Measurements from ENCODE around the gene PDPK1.
"Not testable (repeated sequence)": the region's sequence is repeated elsewhere in the genome, so short reads cannot be mapped to it uniquely, and the experiment has no call there.

PDPK1 gene

DNA sequence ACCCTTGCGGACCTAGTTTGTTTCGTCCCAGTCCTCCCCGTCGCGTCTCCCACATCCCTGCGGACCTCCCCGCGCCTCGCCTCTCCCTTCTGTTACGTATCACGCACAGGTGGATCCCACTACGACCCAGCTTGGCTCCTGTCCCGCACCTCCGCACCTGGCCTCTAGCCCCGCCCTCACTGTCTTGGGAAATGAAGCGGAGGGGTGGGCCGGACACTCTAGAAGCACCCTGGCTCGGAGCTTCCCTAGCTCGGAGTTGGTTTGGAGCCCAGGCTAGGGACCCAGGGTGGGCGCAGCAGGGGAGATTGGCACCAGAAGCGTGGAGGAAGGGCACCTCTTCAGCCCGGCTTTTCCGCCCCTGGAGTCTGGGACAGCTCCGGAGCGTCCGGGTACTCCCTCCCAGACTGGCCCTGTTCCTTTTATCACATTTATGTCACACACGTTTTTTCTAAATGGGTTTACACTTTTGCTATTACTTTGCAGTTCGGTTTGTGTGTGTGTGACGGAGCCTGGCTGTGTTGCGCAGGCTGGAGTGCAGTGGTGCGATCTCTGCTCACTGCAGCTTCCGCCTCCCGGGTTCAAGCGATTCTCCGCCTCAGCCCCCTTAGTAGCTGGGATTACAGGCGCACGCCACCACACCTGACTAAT, 5.2 kb upstream of the PDPK1 start:
- peak; percentile 65 for DNase-seq

GRCh38 chr16:2533142-2533755, 4.6 kb upstream of the PDPK1 start:
- in situ Hi-C loops (cut with HindIII; ENCODE audit: low pct_ligation_motif_present, low pct_unique_long_range_greater_than_20kb, low sequenced_read_pairs); DNase-seq: not testable (repeated sequence)

More for the DNA sequence above, 5.2 kb upstream of the PDPK1 start:
- in situ Hi-C loops (cut with HindIII; ENCODE audit: low pct_ligation_motif_present, low pct_unique_long_range_greater_than_20kb, low sequenced_read_pairs) = no loop called here

GRCh38 chr16:2533912-2534311, 3.9 kb upstream of the PDPK1 start:
- in situ Hi-C loops (cut with HindIII; ENCODE audit: low pct_ligation_motif_present, low pct_unique_long_range_greater_than_20kb, low sequenced_read_pairs) = no loop called here
- DNase-seq = no peak

DNA sequence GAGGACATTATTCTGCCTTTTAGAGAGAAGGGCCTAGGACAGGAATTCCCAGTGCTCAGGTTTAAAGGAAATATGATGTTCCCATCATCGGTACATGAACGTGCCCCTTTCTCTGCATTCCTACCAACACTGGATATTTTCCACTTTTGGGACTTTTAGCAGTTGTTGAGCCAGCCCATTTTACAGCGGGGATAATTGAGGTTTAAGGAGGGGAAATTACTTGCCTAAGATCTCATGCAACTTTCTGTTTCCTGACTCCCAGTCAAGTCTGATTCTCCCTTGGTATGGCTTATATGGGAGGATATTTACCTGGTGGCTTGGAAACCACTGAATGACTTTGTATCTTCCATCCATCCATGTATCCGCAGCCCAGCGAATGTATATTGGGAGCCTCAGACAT, 3.5 kb upstream of the PDPK1 start:
- DNase-seq; in situ Hi-C loops (cut with HindIII; ENCODE audit: low pct_ligation_motif_present, low pct_unique_long_range_greater_than_20kb, low sequenced_read_pairs): not testable (repeated sequence)

DNA sequence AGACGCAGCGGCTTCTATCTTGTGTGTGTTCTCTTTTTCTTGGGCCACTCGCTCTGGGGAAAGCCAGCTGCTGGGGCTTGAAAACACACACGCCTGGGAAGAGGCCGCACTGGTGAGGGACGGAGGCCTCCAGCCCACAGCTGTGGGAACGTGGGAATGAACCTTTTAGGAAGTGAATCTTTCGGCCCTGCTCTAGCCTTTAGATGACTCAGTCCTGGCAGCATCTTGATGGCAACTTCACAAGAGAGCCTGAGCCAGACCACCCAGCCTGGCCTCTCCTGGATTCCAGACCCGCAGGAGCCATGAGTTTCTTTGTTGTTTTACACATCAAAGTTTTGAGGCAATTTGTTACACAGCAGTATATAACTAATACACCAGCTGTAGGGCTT, 2.2 kb upstream of the PDPK1 start:
- no peak for DNase-seq
- in situ Hi-C loops (cut with HindIII; ENCODE audit: low pct_ligation_motif_present, low pct_unique_long_range_greater_than_20kb, low sequenced_read_pairs) = no loop called here

- not testable (repeated sequence) for DNase-seq
These were observed 1.5 kb downstream of the PDPK1 start for GRCh38 chr16:2539192-2539844.

DNA sequence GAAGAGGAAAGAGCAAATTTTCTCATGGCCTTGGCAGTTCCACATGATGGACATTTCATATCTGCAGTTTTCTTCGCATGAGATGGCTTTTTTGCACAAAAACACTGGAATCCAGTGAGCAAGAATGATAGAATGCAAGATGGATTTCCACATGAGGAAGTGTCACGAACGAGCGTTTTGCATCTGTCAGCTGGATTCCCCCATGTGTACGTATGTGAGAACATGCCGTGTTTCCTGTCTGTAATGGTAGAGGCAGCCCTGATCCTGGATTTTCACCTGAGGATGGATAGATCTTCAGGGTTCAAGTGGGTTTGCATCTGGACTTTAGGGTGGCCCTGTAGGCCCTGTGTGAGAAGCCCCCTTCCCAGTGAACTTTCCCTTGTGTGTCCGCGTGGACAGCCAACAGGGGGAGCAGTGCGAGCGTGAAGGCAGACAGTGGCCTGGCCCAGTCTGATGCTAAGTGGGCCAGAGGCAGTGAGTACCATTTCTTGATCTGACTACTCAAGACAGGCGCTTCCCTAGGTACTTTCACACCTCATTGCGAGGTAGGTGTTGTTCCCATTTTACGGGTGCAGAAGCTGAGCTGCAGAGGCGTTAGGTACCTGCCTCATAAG, 2.1 kb downstream of the PDPK1 start:
- in situ Hi-C loops (cut with HindIII; ENCODE audit: low pct_ligation_motif_present, low pct_unique_long_range_greater_than_20kb, low sequenced_read_pairs) = not testable (repeated sequence)
- DNase-seq = peak; percentile 35

More at GRCh38 chr16:2539192-2539844, 1.5 kb downstream of the PDPK1 start:
- in situ Hi-C loops (cut with HindIII; ENCODE audit: low pct_ligation_motif_present, low pct_unique_long_range_greater_than_20kb, low sequenced_read_pairs) = not testable (repeated sequence)

- in situ Hi-C loops (cut with HindIII; ENCODE audit: low pct_ligation_motif_present, low pct_unique_long_range_greater_than_20kb, low sequenced_read_pairs); DNase-seq: not testable (repeated sequence)
These were observed 3.1 kb downstream of the PDPK1 start for GRCh38 chr16:2540912-2541311.

GRCh38 chr16:2541409-2541808, 3.6 kb downstream of the PDPK1 start:
- DNase-seq; in situ Hi-C loops (cut with HindIII; ENCODE audit: low pct_ligation_motif_present, low pct_unique_long_range_greater_than_20kb, low sequenced_read_pairs): not testable (repeated sequence)

DNA sequence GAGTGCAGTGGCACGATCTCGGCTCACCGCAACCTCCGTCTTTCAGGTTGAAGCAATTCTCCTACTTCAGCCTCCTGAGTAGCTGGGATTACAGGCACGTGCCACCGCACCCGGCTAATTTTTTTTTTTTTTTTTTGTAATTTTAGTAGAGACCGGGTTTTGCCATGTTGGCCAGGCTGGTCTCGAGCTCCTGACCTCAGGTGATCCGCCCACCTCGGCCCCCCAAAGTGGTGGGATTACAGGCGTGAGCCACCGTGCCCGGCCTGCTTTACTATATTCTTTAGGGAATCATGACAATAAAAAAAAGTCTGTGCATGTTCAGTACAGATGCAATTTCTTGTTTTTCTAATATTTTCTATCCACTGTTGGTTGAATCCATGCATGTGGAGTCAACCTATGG, 6.0 kb downstream of the PDPK1 start:
- in situ Hi-C loops (cut with HindIII; ENCODE audit: low pct_ligation_motif_present, low pct_unique_long_range_greater_than_20kb, low sequenced_read_pairs); DNase-seq: not testable (repeated sequence)

- in situ Hi-C loops (cut with HindIII; ENCODE audit: low pct_ligation_motif_present, low pct_unique_long_range_greater_than_20kb, low sequenced_read_pairs); DNase-seq: not testable (repeated sequence)
These were observed 12.6 kb downstream of the PDPK1 start for GRCh38 chr16:2550283-2550878.

GRCh38 chr16:2551420-2551889, 13.6 kb downstream of the PDPK1 start:
- DNase-seq; in situ Hi-C loops (cut with HindIII; ENCODE audit: low pct_ligation_motif_present, low pct_unique_long_range_greater_than_20kb, low sequenced_read_pairs): not testable (repeated sequence)

DNA sequence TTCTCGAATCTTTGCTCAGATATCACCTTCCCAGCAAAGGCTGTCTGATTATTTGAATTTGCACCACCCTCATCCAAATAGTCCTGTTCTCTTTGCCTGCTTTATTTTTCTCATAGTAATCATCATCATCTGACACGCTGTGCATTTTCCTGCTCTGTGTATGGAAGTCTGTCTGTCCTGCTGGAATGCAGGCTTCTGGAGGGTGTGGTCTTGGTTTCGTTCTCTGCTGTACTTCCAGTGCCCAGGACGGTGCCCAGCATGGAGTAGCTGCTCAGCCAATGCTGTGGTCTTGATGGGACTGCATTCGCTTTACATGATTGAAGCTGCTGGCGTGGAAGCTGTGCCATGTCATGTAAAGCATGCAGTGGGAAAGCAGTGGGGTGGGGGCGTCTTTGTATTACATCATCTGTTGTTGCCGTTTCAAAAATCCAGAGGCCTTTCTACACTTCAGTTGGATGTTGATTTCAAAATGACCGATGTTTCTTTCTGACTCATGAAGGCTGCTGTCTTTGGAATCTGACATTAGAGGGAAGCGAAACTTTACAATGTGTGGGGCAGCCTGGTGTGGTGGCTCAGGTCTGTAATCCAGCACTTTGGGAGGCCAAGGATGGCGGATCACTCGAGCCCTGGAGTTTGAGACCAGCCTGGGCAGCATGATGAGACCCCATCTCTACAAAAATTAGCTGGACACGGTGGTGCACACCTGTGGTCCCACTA, 17.0 kb downstream of the PDPK1 start:
- in situ Hi-C loops (cut with HindIII; ENCODE audit: low pct_ligation_motif_present, low pct_unique_long_range_greater_than_20kb, low sequenced_read_pairs); DNase-seq: not testable (repeated sequence)

DNA sequence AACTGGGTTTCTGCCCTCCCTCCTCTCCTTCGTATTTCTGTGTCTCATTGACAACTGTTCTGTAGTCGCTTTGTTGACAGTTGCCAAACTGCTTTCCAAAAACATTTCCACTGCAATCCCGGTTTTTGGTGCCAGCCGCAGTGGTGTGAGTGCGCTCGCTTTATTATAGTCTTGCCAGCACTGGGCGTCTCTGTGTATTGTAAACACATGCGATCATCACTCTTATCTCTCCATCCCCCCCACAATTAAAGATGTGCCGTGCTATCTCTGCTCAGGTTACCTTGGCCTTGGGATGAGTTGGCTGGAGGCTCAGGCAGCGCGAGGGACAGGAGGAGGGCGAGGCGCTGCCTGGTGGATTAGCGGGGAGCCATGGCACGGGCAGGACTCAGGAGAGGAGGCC, 19.3 kb downstream of the PDPK1 start:
- in situ Hi-C loops (cut with HindIII; ENCODE audit: low pct_ligation_motif_present, low pct_unique_long_range_greater_than_20kb, low sequenced_read_pairs); DNase-seq: not testable (repeated sequence)

GRCh38 chr16:2560131-2560797, 22.4 kb downstream of the PDPK1 start:
- DNase-seq; in situ Hi-C loops (cut with HindIII; ENCODE audit: low pct_ligation_motif_present, low pct_unique_long_range_greater_than_20kb, low sequenced_read_pairs): not testable (repeated sequence)

DNA sequence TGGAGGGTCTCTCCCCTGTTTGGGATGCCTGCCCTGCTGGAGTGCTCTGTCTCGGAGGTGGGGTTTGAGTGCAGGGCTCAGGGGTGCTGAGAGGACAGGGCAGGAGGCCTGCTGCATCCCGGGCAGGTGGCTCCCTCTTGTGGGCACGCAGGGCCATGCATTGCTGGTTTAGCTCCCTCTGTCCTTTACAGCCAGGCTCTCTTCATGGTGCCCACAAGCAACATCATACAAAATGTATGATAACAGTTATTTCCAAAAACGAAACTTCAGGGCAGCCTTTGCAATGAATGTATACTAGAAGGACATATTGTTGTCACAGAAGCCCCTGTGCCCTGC, 22.9 kb downstream of the PDPK1 start:
- DNase-seq; in situ Hi-C loops (cut with HindIII; ENCODE audit: low pct_ligation_motif_present, low pct_unique_long_range_greater_than_20kb, low sequenced_read_pairs): not testable (repeated sequence)

GRCh38 chr16:2567506-2567905, 29.7 kb downstream of the PDPK1 start:
- DNase-seq = not testable (repeated sequence)

GRCh38 chr16:2568573-2568972, 30.8 kb downstream of the PDPK1 start:
- DNase-seq; in situ Hi-C loops (cut with HindIII; ENCODE audit: low pct_ligation_motif_present, low pct_unique_long_range_greater_than_20kb, low sequenced_read_pairs): not testable (repeated sequence)

More at GRCh38 chr16:2567506-2567905, 29.7 kb downstream of the PDPK1 start:
- in situ Hi-C loops (cut with HindIII; ENCODE audit: low pct_ligation_motif_present, low pct_unique_long_range_greater_than_20kb, low sequenced_read_pairs) = not testable (repeated sequence)
